KOPT-K1 (cell line): Measurements from ENCODE around the gene ELFN2.

Experiments used
- H3K27ac ChIP-seq: fragments of 200-600 bp; sonication (generic); 2 replicates; pipeline ENCODE4 v1.5.1; 2016; ENCODE audit warnings: antibody characterized with exemption, mild to moderate bottlenecking, low read depth, low read length; ENCODE audit not compliant: poor library complexity, severe bottlenecking
- H3K36me3 ChIP-seq: fragments of 200-600 bp; sonication (generic); 2 replicates; pipeline ENCODE4 v1.5.1; 2017; ENCODE audit warnings: antibody characterized with exemption, mild to moderate bottlenecking, low read length, moderate library complexity; ENCODE audit not compliant: insufficient read depth
- H3K9me3 ChIP-seq: fragments of 200-600 bp; sonication (generic); 2 replicates; pipeline ENCODE4 v1.5.1; 2017; ENCODE audit warnings: antibody characterized with exemption, low read length, mild to moderate bottlenecking; ENCODE audit not compliant: insufficient read depth, poor library complexity, severe bottlenecking

The ELFN2 gene

DNA sequence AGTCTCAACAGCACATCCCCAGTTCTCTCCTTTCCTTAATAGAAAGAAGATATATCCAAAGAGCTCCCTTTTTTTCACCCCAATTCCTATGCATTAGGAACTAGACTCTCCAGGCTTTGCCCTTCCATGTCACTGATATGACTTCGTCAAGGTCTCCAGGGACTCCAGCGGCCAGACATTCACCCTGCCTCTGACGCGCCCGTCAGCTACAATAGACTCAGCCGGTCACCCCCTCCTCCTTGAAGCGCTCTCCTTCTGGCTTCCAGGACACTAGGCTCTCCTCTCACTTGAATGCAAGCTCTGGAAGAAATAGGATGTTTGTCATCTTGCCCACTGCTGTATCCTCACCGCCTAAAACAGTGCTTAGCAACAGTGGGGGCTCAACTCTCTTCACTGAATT lies 14.9 kb upstream of the ELFN2 start:
- no peak overlapping the region for H3K27ac ChIP-seq
- H3K36me3 ChIP-seq: no peaks in the 10 kb centered on the region
- H3K9me3 ChIP-seq: peaks cover 17% of the 10 kb centered on the region

- H3K27ac ChIP-seq: no peak overlapping the region
- peaks cover 17% of the 10 kb centered on the region for H3K9me3 ChIP-seq
- no peaks in the 10 kb centered on the region for H3K36me3 ChIP-seq
Observed at GRCh38 chr22:37440875-37441274, 13.6 kb upstream of the ELFN2 start.

DNA sequence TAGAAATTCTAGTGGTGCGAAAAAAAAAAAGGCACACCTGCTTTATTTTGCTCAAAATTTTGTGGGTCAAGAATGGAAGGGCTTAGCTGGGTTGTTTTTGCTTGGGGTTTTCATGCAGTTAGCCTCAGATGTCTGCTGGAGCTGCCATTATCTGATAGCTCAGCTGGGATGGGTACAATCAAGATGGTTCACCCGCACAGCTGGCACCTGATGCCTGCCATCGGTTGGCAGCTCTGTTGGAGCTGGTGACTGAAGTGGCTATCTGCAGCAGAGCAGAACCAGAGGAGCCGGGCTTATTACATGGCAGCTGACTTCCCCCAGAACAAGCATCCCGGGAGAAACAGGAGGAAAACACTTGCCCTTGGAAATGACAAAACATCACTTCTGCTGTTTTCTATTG lies 12.1 kb upstream of the ELFN2 start:
- H3K9me3 ChIP-seq: peaks cover 17% of the 10 kb centered on the region
- no peak overlapping the region for H3K27ac ChIP-seq
- no peaks in the 10 kb centered on the region for H3K36me3 ChIP-seq

DNA sequence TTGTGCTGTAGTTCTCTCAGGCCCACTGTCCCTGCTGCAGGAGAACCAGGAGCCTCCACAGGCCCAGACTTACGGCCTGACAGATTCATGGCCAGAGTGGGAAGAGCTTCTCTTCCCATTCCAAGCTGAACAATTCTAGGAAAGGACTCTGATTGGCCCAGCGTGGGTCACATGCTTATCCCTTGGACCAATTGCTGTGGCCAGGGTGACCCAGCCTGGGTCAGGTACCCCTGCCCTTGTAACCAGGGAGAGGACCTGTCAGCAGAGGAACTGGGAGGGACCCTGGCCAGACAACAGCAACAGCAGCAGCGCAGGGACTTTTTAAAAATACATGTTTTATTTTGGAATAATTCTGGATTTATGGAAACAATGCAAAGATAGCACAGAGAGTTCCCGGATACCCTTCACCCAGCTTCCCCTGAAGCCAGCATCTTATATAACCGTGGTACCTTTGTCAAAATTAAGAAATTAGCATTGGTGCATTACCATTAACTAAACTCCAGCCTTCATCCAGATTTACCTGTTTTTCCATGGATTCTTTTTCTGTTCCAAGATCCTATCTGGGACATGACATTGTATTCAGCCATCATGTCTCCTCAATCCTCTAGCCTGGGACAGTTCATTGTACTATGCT lies 8.8 kb upstream of the ELFN2 start:
- Histone ChIP-seq H3K27ac (no peak overlapping the region), H3K9me3 (peaks cover 19% of the 10 kb centered on the region), H3K36me3 (no peaks in the 10 kb centered on the region)

- Histone ChIP-seq H3K36me3 (no peaks in the 10 kb centered on the region), H3K27ac (no peak overlapping the region), H3K9me3 (peaks cover 7% of the 10 kb centered on the region)
Observed at GRCh38 chr22:37433786-37434185, 6.5 kb upstream of the ELFN2 start.

GRCh38 chr22:37432708-37433054 lies 5.4 kb upstream of the ELFN2 start:
- Histone ChIP-seq H3K27ac (no peak overlapping the region), H3K9me3 (peaks cover 7% of the 10 kb centered on the region), H3K36me3 (no peaks in the 10 kb centered on the region)

GRCh38 chr22:37431801-37432707 lies 4.8 kb upstream of the ELFN2 start:
- Histone ChIP-seq H3K27ac (no peak overlapping the region), H3K9me3 (peaks cover 7% of the 10 kb centered on the region)

GRCh38 chr22:37431366-37431765 lies 4.1 kb upstream of the ELFN2 start:
- Histone ChIP-seq H3K9me3 (peaks cover 7% of the 10 kb centered on the region), H3K36me3 (no peaks in the 10 kb centered on the region), H3K27ac (no peak overlapping the region)

More at GRCh38 chr22:37431801-37432707, 4.8 kb upstream of the ELFN2 start:
- H3K36me3 ChIP-seq: no peaks in the 10 kb centered on the region

DNA sequence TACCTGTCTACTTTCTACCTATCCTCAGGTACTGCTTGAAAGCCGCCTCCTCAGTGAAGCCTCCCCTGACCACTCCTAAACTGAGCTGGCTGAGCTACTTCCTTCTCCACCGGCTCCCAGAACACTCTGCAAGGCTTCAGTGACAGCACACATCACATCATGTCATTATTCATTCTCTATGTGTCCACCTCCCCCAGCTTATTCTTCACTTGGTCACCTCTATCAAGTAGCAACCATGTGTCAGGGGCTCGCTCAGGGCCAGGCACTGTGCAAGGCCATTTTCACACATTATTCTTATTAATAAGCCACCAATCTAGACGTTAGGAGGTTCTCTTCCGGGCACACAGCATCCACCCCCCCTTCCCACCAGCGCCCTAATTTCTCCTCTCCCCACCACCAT lies 3.7 kb upstream of the ELFN2 start:
- no peak overlapping the region for H3K27ac ChIP-seq

GRCh38 chr22:37428649-37429586 lies 1.6 kb upstream of the ELFN2 start:
- Histone ChIP-seq H3K36me3 (no peaks in the 10 kb centered on the region), H3K9me3 (peaks cover 7% of the 10 kb centered on the region), H3K27ac (no peak overlapping the region)

More for the DNA sequence above, 3.7 kb upstream of the ELFN2 start:
- peaks cover 7% of the 10 kb centered on the region for H3K9me3 ChIP-seq
- no peaks in the 10 kb centered on the region for H3K36me3 ChIP-seq

DNA sequence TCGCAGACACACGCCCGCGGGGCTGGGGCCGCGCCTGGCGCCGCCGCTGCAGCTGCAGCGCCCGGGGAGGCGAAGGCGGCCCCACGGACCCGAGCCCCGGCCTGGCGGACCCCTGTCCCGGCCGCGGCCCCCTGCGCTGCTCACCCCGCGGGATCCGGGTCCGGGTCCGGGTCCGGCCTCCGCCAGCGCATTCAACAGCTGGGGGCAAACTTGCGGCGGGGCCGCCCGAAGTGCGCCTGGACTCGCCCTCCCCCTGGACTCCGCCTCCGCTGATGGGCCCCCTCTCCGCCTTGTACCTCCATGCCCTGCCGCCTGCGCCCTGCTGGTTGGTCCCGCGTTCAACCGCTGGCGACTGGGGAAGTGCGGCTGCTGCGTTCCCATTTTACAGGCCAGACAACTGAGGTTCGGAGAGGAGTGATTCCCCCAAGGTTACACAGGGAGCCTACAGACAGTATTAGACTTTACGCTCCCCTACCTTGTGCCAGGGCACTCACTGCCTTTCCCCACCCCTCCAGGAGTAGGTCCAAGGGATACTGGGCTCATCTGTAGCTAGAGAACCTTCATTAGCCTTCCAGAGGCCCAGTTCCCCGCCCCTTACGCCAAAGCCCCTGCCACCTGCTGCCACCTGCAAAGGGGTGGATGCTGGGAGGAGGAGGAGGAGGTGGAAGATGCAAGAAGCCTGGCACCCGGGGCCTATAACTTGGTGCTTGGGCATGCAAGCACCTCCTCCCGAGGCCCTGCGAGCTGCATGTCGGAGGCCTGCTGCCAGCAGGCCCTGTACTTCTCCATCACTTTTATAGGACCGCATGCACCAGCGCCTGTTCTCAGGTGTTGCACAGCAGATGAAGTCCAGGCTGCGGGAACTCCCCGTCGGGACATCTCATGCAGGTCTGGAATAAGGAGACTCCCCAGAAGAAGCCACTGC lies 694 bp upstream of the ELFN2 start:
- peaks cover 7% of the 10 kb centered on the region for H3K9me3 ChIP-seq
- H3K36me3 ChIP-seq: no peaks in the 10 kb centered on the region
- H3K27ac ChIP-seq: no peak overlapping the region

GRCh38 chr22:37426706-37427134 lies 559 bp downstream of the ELFN2 start:
- H3K36me3 ChIP-seq: no peaks in the 10 kb centered on the region
- H3K27ac ChIP-seq: no peak overlapping the region
- no peaks in the 10 kb centered on the region for H3K9me3 ChIP-seq

DNA sequence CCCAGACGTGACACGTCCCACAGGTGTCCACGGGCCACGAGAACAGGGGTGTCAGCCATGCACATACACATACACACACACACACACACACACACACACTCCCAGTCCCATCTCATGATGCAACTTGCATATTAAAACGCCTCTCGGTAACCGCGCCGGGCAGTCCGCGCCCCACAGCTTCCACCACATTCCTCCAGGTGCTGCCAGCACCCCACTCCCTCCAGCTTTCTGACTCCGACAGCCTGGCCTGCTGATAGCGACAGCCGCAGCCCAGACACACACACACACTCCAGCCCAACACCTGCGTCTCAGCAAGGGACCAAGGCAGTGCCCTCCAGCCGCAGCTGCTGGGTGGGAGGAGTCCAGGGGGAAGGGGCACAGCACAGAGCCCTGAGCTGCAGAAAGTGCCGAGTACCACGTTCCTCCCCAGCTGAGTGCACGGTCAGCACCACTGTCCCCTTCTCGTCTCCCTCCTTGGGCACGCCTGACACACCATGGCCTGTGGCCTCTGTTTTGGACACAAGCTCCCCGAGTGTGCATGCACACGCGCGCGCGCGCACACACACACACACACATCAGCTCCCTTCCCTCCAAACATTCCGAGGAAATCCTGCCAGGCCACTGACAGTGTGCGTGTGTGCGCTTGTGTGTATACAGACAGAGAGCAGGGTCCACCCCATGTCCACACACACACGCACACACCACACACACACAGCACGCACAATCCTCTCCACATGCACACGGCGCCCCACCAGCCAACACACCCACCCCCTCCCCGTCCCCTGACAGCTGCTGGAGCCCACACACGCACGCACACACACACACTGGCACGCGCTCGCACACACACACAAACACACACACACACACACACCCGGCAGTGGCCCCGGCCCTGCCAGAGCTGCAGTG lies 1.2 kb downstream of the ELFN2 start:
- Histone ChIP-seq H3K9me3 (no peaks in the 10 kb centered on the region), H3K36me3 (no peaks in the 10 kb centered on the region), H3K27ac (no peak overlapping the region)
